ENCODE measurements around the gene IVD. TPM values are rescaled to one million over a fixed set of nuclear protein-coding genes. Genes with fewer than 3 reads are reported as not detected.

Gene IVD
- total and polyA plus RNA-seq, 9 of the 15 experiments (the other 6 are each of a cell fraction or from before 2014, with no cell fraction given): 0.15 to 4.5 (median 2.4) TPM

DNA sequence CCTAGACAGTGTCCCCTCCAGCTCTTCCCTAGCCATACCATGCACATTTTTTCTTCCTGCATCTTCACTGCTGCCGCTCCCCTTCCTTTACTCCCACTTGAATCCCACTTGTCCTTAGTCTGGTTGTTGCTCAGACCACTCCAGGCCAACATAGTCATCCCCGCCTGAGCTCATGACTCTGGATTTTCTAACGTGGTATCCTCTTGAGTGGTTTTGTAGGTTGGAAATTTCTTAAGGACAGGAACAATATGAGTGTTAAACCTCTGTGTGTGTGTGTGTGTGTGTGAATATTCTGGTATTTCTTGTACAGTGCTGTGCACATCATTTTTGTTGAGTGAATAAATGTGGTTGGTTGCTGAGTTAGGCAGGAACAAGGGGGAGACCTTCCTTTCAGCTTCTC lies 38.3 kb downstream of the IVD start:
- ATAC-seq (no peak), FAIRE-seq (no peak), DNase-seq (ENCODE audit: extremely low read depth in 1 of 4, low spot score in 3 of 4) (no peak)
- BruUV-seq (replicated peaks): no TSS peak
- Histone ChIP-seq H3K27ac (ENCODE audit: extremely low read depth, low read depth, low read length) (no peak overlapping the region; the same call in 2 of the 3 replicates), H3K4me3 (no peak overlapping the region), H4K20me1 (replicated peaks; ENCODE audit: control insufficient read depth, insufficient read depth, low read length) (peaks cover 33% of the 10 kb centered on the region), H3K36me3 (ENCODE audit: control insufficient read depth, insufficient read depth, low read length) (peaks cover 30% of the 10 kb centered on the region; the same call in 2 of the 3 replicates), H3K9me3 (replicated peaks; ENCODE audit: control insufficient read depth, insufficient read depth, low read depth, low read length) (no peaks in the 10 kb centered on the region), H3K9ac (ENCODE audit: insufficient read depth in 1 of 2, low read depth in 2 of 2, low read length in 2 of 2) (peak overlapping the region; percentile 30 to 39; a peak in 2 of 4 replicates), H3K9me1 (ENCODE audit: control insufficient read depth, insufficient read depth, low read length) (peaks cover 4% of the 10 kb centered on the region), H3K27me3 (ENCODE audit: control insufficient read depth in 2 of 2, insufficient read depth in 2 of 2, low read length in 2 of 2) (no peaks in the 10 kb centered on the region), H3K4me2 (ENCODE audit: insufficient read depth, low read length) (peak overlapping the region; percentile 52), H2AFZ (ENCODE audit: low read depth, low read length) (no peak overlapping the region), H3K4me1 (replicated peaks in 1 of 2; ENCODE audit: control insufficient read depth in 2 of 2, insufficient read depth in 2 of 2, low read length in 2 of 2) (peaks cover 26 to 41% of the 10 kb centered on the region in 2 experiments), H3K79me2 (ENCODE audit: control insufficient read depth, insufficient read depth, low read length) (peaks cover 89% of the 10 kb centered on the region)
- 39% methylated on average over 3 of the region's 3 CpGs for WGBS (ENCODE audit: insufficient coverage, low coverage, missing lambda C conversion rate)
- intact Hi-C loops (cut with micrococcal nuclease) (loop anchor here (5.0 kb wide), 1 partner anchor 63 kb away; no protein-coding TSS in a partner anchor), in situ Hi-C loops (cut with MboI) (no loop called here)
- ChIA-PET POLR2A (interaction anchor here (0.6 to 8.4 kb wide), 3 partner anchors 9 to 18 kb away, joined by 3 to 89 read pairs (median 3); no protein-coding TSS in a partner anchor), CTCF (ENCODE audit: low intra/inter-chr PET ratio) (interaction anchor here (0.6 kb wide), 1 partner anchor 108 kb away, joined by 3 read pairs; no protein-coding TSS in a partner anchor)
- TF ChIP-seq ZNF584 (CRISPR knock-in tag; IDR thresholded peaks at IDR 0.05; ENCODE audit: low read depth) (no peak), EZH2 (IDR thresholded peaks at IDR 0.05; ENCODE audit: borderline replicate concordance, low read depth, low read length) (no peak), ZNF551 (CRISPR knock-in tag; IDR thresholded peaks at IDR 0.05) (no peak), RBM14 (IDR thresholded peaks at IDR 0.05; ENCODE audit: borderline replicate concordance, insufficient read depth, low read depth, low read length) (no peak), MYNN (IDR thresholded peaks at IDR 0.05) (no peak), MYNN (CRISPR knock-in tag; IDR thresholded peaks at IDR 0.05) (no peak), HLTF (IDR thresholded peaks at IDR 0.05) (no peak), BACH1 (tag; IDR thresholded peaks at IDR 0.05) (no peak)
- TF ChIP-seq, protein P1, sequence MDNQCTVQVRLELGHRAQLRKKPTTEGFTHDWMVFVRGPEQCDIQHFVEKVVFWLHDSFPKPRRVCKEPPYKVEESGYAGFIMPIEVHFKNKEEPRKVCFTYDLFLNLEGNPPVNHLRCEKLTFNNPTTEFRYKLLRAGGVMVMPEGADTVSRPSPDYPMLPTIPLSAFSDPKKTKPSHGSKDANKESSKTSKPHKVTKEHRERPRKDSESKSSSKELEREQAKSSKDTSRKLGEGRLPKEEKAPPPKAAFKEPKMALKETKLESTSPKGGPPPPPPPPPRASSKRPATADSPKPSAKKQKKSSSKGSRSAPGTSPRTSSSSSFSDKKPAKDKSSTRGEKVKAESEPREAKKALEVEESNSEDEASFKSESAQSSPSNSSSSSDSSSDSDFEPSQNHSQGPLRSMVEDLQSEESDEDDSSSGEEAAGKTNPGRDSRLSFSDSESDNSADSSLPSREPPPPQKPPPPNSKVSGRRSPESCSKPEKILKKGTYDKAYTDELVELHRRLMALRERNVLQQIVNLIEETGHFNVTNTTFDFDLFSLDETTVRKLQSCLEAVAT (IDR thresholded peaks at IDR 0.05): no peak
- TF ChIP-seq, protein P2, sequence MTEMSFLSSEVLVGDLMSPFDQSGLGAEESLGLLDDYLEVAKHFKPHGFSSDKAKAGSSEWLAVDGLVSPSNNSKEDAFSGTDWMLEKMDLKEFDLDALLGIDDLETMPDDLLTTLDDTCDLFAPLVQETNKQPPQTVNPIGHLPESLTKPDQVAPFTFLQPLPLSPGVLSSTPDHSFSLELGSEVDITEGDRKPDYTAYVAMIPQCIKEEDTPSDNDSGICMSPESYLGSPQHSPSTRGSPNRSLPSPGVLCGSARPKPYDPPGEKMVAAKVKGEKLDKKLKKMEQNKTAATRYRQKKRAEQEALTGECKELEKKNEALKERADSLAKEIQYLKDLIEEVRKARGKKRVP (CRISPR knock-in tag; IDR thresholded peaks at IDR 0.05): no peak
- TF ChIP-seq, protein P3, sequence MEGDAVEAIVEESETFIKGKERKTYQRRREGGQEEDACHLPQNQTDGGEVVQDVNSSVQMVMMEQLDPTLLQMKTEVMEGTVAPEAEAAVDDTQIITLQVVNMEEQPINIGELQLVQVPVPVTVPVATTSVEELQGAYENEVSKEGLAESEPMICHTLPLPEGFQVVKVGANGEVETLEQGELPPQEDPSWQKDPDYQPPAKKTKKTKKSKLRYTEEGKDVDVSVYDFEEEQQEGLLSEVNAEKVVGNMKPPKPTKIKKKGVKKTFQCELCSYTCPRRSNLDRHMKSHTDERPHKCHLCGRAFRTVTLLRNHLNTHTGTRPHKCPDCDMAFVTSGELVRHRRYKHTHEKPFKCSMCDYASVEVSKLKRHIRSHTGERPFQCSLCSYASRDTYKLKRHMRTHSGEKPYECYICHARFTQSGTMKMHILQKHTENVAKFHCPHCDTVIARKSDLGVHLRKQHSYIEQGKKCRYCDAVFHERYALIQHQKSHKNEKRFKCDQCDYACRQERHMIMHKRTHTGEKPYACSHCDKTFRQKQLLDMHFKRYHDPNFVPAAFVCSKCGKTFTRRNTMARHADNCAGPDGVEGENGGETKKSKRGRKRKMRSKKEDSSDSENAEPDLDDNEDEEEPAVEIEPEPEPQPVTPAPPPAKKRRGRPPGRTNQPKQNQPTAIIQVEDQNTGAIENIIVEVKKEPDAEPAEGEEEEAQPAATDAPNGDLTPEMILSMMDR (IDR thresholded peaks at IDR 0.05 in 2 of 3, conservative IDR thresholded peaks at IDR 0.05 in 1 of 3; ENCODE audit: insufficient read depth in 2 of 3, low read depth in 1 of 3, low read length in 3 of 3): no peak
- TF ChIP-seq, protein P4, sequence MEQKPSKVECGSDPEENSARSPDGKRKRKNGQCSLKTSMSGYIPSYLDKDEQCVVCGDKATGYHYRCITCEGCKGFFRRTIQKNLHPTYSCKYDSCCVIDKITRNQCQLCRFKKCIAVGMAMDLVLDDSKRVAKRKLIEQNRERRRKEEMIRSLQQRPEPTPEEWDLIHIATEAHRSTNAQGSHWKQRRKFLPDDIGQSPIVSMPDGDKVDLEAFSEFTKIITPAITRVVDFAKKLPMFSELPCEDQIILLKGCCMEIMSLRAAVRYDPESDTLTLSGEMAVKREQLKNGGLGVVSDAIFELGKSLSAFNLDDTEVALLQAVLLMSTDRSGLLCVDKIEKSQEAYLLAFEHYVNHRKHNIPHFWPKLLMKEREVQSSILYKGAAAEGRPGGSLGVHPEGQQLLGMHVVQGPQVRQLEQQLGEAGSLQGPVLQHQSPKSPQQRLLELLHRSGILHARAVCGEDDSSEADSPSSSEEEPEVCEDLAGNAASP (IDR thresholded peaks at IDR 0.05): no peak
- TF ChIP-seq, protein P5, sequence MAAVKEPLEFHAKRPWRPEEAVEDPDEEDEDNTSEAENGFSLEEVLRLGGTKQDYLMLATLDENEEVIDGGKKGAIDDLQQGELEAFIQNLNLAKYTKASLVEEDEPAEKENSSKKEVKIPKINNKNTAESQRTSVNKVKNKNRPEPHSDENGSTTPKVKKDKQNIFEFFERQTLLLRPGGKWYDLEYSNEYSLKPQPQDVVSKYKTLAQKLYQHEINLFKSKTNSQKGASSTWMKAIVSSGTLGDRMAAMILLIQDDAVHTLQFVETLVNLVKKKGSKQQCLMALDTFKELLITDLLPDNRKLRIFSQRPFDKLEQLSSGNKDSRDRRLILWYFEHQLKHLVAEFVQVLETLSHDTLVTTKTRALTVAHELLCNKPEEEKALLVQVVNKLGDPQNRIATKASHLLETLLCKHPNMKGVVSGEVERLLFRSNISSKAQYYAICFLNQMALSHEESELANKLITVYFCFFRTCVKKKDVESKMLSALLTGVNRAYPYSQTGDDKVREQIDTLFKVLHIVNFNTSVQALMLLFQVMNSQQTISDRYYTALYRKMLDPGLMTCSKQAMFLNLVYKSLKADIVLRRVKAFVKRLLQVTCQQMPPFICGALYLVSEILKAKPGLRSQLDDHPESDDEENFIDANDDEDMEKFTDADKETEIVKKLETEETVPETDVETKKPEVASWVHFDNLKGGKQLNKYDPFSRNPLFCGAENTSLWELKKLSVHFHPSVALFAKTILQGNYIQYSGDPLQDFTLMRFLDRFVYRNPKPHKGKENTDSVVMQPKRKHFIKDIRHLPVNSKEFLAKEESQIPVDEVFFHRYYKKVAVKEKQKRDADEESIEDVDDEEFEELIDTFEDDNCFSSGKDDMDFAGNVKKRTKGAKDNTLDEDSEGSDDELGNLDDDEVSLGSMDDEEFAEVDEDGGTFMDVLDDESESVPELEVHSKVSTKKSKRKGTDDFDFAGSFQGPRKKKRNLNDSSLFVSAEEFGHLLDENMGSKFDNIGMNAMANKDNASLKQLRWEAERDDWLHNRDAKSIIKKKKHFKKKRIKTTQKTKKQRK (IDR thresholded peaks at IDR 0.05; ENCODE audit: borderline replicate concordance, low read depth, low read length): no peak
